Activated T-helper 2 cell treated with anti-CD3 and anti-CD28 coated beads, Interferon-gamma antibody, Interleukin-2, Interleukin-4, amounts not matched to agents 10 μg/mL and 5 μg/mL and 100 μg/mL, durations not matched to agents 14 hours and 24 hours and 36 hours (primary cell): Measurements from ENCODE around the gene TLCD5. TPM values are rescaled to one million over a fixed set of nuclear protein-coding genes. Genes with fewer than 3 reads are reported as not detected.

Experiments used
- DNase-seq: peaks from one replicate; pipeline ENCODE4 v3.0.0; 2021; ENCODE audit warnings: low spot score
- H3K27ac Mint-ChIP-seq: one replicate; pipeline ENCODE4 v1.8.0; 2021; ENCODE audit warnings: mixed read lengths
- H3K27me3 Mint-ChIP-seq: one replicate; pipeline ENCODE4 v1.8.0; 2021; ENCODE audit warnings: low read depth, mixed read lengths
- H3K36me3 Mint-ChIP-seq: one replicate; pipeline ENCODE4 v1.8.0; 2021; ENCODE audit warnings: low read depth, mixed read lengths
- H3K4me1 Mint-ChIP-seq: one replicate; pipeline ENCODE4 v1.8.0; 2021; ENCODE audit warnings: low read depth, mixed read lengths
- H3K4me3 Mint-ChIP-seq: one replicate; pipeline ENCODE4 v1.8.0; 2021; ENCODE audit warnings: low read depth, mild to moderate bottlenecking, moderate library complexity, mixed read lengths
- H3K9me3 Mint-ChIP-seq: one replicate; pipeline ENCODE4 v1.8.0; 2021; ENCODE audit warnings: mixed read lengths
- intact Hi-C: fragments of 100-400 bp; cut with micrococcal nuclease; formaldehyde crosslinking; loops from one replicate; pipeline ENCODE4 v1.15.1; 2023
- total RNA-seq: library from RNA; stranded (reverse); gene quantifications from 2 replicates; pipeline ENCODE4 v1.2.3, GENCODE V29; 2022

TLCD5 gene
- total RNA-seq, 1 donor from 2014 or later: 0.41 TPM

- Mint-ChIP-seq H3K27ac (no peak overlapping the region), H3K4me1 (no peaks in the 10 kb centered on the region), H3K9me3 (no peaks in the 10 kb centered on the region), H3K27me3 (peaks cover 48% of the 10 kb centered on the region), H3K36me3 (no peaks in the 10 kb centered on the region), H3K4me3 (no peak overlapping the region)
- intact Hi-C loops: no loop called here
- no peak for DNase-seq
Measured at GRCh38 chr11:120296554-120296953, 28.5 kb upstream of the TLCD5 start.

- Mint-ChIP-seq H3K9me3 (no peaks in the 10 kb centered on the region), H3K4me1 (no peaks in the 10 kb centered on the region), H3K36me3 (no peaks in the 10 kb centered on the region), H3K4me3 (no peak overlapping the region), H3K27ac (no peak overlapping the region), H3K27me3 (peaks cover 50% of the 10 kb centered on the region)
- intact Hi-C loops: no loop called here
- DNase-seq: no peak
Measured at GRCh38 chr11:120298461-120298860, 26.6 kb upstream of the TLCD5 start.

- peak overlapping the region; percentile 28 for H3K27ac Mint-ChIP-seq
- no peak overlapping the region for H3K4me3 Mint-ChIP-seq
- H3K9me3 Mint-ChIP-seq: no peaks in the 10 kb centered on the region
- no peaks in the 10 kb centered on the region for H3K36me3 Mint-ChIP-seq
- DNase-seq: no peak
- intact Hi-C loops: no loop called here
- peaks cover 29% of the 10 kb centered on the region for H3K27me3 Mint-ChIP-seq
- H3K4me1 Mint-ChIP-seq: no peaks in the 10 kb centered on the region
Measured at GRCh38 chr11:120302001-120302805, 22.9 kb upstream of the TLCD5 start.

GRCh38 chr11:120303004-120303637, 22.0 kb upstream of the TLCD5 start:
- H3K27ac Mint-ChIP-seq: no peak overlapping the region
- no peaks in the 10 kb centered on the region for H3K9me3 Mint-ChIP-seq
- intact Hi-C loops: loop anchor here (1.0 kb wide), 2 partner anchors 68 to 131 kb away; no protein-coding TSS in a partner anchor
- no peak overlapping the region for H3K4me3 Mint-ChIP-seq
- no peaks in the 10 kb centered on the region for H3K36me3 Mint-ChIP-seq
- DNase-seq: peak; percentile 46
- no peaks in the 10 kb centered on the region for H3K4me1 Mint-ChIP-seq
- peaks cover 25% of the 10 kb centered on the region for H3K27me3 Mint-ChIP-seq

- Mint-ChIP-seq H3K36me3 (no peaks in the 10 kb centered on the region), H3K4me3 (no peak overlapping the region), H3K4me1 (no peaks in the 10 kb centered on the region), H3K9me3 (no peaks in the 10 kb centered on the region), H3K27ac (no peak overlapping the region), H3K27me3 (peaks cover 20% of the 10 kb centered on the region)
- intact Hi-C loops: no loop called here
- DNase-seq: no peak
Measured at GRCh38 chr11:120304526-120304925, 20.6 kb upstream of the TLCD5 start.

GRCh38 chr11:120305286-120305685, 19.8 kb upstream of the TLCD5 start:
- peaks cover 16% of the 10 kb centered on the region for H3K27me3 Mint-ChIP-seq
- no peak for DNase-seq
- H3K36me3 Mint-ChIP-seq: no peaks in the 10 kb centered on the region
- no peak overlapping the region for H3K4me3 Mint-ChIP-seq
- H3K27ac Mint-ChIP-seq: no peak overlapping the region
- intact Hi-C loops: no loop called here
- H3K4me1 Mint-ChIP-seq: no peaks in the 10 kb centered on the region
- H3K9me3 Mint-ChIP-seq: no peaks in the 10 kb centered on the region

- intact Hi-C loops: no loop called here
- Mint-ChIP-seq H3K36me3 (no peaks in the 10 kb centered on the region), H3K4me1 (no peaks in the 10 kb centered on the region), H3K27ac (no peak overlapping the region), H3K9me3 (no peaks in the 10 kb centered on the region), H3K4me3 (no peak overlapping the region), H3K27me3 (peaks cover 13% of the 10 kb centered on the region)
- DNase-seq: no peak
Measured at GRCh38 chr11:120306519-120307242, 18.4 kb upstream of the TLCD5 start.

- Mint-ChIP-seq H3K27ac (no peak overlapping the region), H3K4me3 (no peak overlapping the region), H3K36me3 (no peaks in the 10 kb centered on the region), H3K27me3 (peaks cover 9% of the 10 kb centered on the region), H3K4me1 (no peaks in the 10 kb centered on the region), H3K9me3 (no peaks in the 10 kb centered on the region)
- no peak for DNase-seq
- intact Hi-C loops: no loop called here
Measured at GRCh38 chr11:120307476-120307875, 17.6 kb upstream of the TLCD5 start.

GRCh38 chr11:120308081-120308480, 17.0 kb upstream of the TLCD5 start:
- no peak overlapping the region for H3K27ac Mint-ChIP-seq
- H3K36me3 Mint-ChIP-seq: no peaks in the 10 kb centered on the region
- no peaks in the 10 kb centered on the region for H3K4me1 Mint-ChIP-seq
- H3K4me3 Mint-ChIP-seq: no peak overlapping the region
- no peaks in the 10 kb centered on the region for H3K9me3 Mint-ChIP-seq
- H3K27me3 Mint-ChIP-seq: peaks cover 8% of the 10 kb centered on the region
- intact Hi-C loops: no loop called here
- DNase-seq: no peak

GRCh38 chr11:120310870-120311269, 14.2 kb upstream of the TLCD5 start:
- no peak for DNase-seq
- Mint-ChIP-seq H3K4me3 (no peak overlapping the region), H3K27ac (no peak overlapping the region), H3K36me3 (no peaks in the 10 kb centered on the region), H3K4me1 (no peaks in the 10 kb centered on the region), H3K9me3 (no peaks in the 10 kb centered on the region), H3K27me3 (peaks cover 9% of the 10 kb centered on the region)
- intact Hi-C loops: no loop called here

GRCh38 chr11:120314861-120315260, 10.2 kb upstream of the TLCD5 start:
- intact Hi-C loops: no loop called here
- Mint-ChIP-seq H3K27ac (no peak overlapping the region), H3K9me3 (no peaks in the 10 kb centered on the region), H3K4me3 (no peak overlapping the region), H3K36me3 (no peaks in the 10 kb centered on the region), H3K27me3 (peaks cover 24% of the 10 kb centered on the region), H3K4me1 (no peaks in the 10 kb centered on the region)
- DNase-seq: no peak

GRCh38 chr11:120316880-120317688, 8.0 kb upstream of the TLCD5 start:
- Mint-ChIP-seq H3K4me1 (no peaks in the 10 kb centered on the region), H3K27ac (no peak overlapping the region), H3K36me3 (no peaks in the 10 kb centered on the region), H3K4me3 (no peak overlapping the region), H3K9me3 (no peaks in the 10 kb centered on the region), H3K27me3 (peaks cover 31% of the 10 kb centered on the region)
- intact Hi-C loops: no loop called here
- DNase-seq: no peak
